Panc1 (cell line): Measurements from ENCODE around the gene RASGRF2.

ENCODE experiments used
- CTCF ChIP-seq: fragments of 450-650 bp; IDR thresholded peaks from 2 replicates; pipeline ENCODE4 v1.5.1; 2017; ENCODE audit warnings: mild to moderate bottlenecking
- POLR2AphosphoS5 ChIP-seq: IDR thresholded peaks from 2 replicates; pipeline ENCODE4 v1.6.1; 2012; ENCODE audit warnings: mild to moderate bottlenecking, low read depth, low read length, moderate library complexity
- SIN3A ChIP-seq: IDR thresholded peaks from 2 replicates; pipeline ENCODE4 v1.6.1; 2012; ENCODE audit warnings: low read depth, mild to moderate bottlenecking, low read length, moderate library complexity, borderline replicate concordance; ENCODE audit not compliant: insufficient read depth
- TCF7L2 ChIP-seq: IDR thresholded peaks from 2 replicates; pipeline ENCODE4 v1.6.1; 2011; ENCODE audit warnings: mild to moderate bottlenecking, low read depth, low read length, inconsistent platforms

- TF ChIP-seq CTCF (no peak), POLR2AphosphoS5 (no peak), SIN3A (no peak), TCF7L2 (no peak)
Measured at GRCh38 chr5:81081461-81081835, 121.3 kb downstream of the RASGRF2 start.
